Activated CD4-positive, alpha-beta T cell treated with anti-CD3 and anti-CD28 coated beads, Interleukin-2, amount 10 ng/mL, durations not matched to agents 7 days and 5 days (primary cell): ENCODE results near the gene SH2D1B. TPM values are rescaled to one million over a fixed set of nuclear protein-coding genes. Genes with fewer than 3 reads are reported as not detected.

Experiments
- CTCF ChIA-PET: fragments of 350-600 bp; sonication (Branson Sonifier 250); formaldehyde crosslinking; loops from one replicate; lab custom pipeline; 2021; ENCODE audit warnings: antibody characterized with exemption; lab: Charles Lee
- POLR2A ChIA-PET: fragments of 350-600 bp; sonication (Branson Sonifier 250); formaldehyde crosslinking; loops from one replicate; lab custom pipeline; 2021; ENCODE audit warnings: antibody characterized with exemption; lab: Charles Lee
- DNase-seq: peaks from one replicate; pipeline ENCODE4 v3.0.0-alpha.2; 2020
- H3K27ac Mint-ChIP-seq: one replicate; pipeline ENCODE4 v1.8.0; 2021; ENCODE audit warnings: mild to moderate bottlenecking, moderate library complexity, mixed read lengths
- H3K27me3 Mint-ChIP-seq: one replicate; pipeline ENCODE4 v1.8.0; 2021; ENCODE audit warnings: mixed read lengths
- H3K36me3 Mint-ChIP-seq: one replicate; pipeline ENCODE4 v1.8.0; 2021; ENCODE audit warnings: low read depth, mixed read lengths
- H3K4me1 Mint-ChIP-seq: one replicate; pipeline ENCODE4 v1.8.0; 2021; ENCODE audit warnings: mixed read lengths
- H3K4me3 Mint-ChIP-seq: one replicate; pipeline ENCODE4 v1.8.0; 2021; ENCODE audit warnings: mild to moderate bottlenecking, moderate library complexity, mixed read lengths
- H3K9me3 Mint-ChIP-seq: one replicate; pipeline ENCODE4 v1.8.0; 2021; ENCODE audit warnings: mixed read lengths
- total RNA-seq, 2 experiments: library from RNA; stranded (reverse); gene quantifications; one replicate each; pipeline ENCODE4 v1.2.3, GENCODE V29; 2021

The SH2D1B gene
- total RNA-seq, 2 experiments from 2014 or later, result not detected

GRCh38 chr1:162384116-162384515, 27.8 kb downstream of the SH2D1B start:
- no peaks in the 10 kb centered on the region for H3K4me1 Mint-ChIP-seq
- no peak for DNase-seq
- no peaks in the 10 kb centered on the region for H3K36me3 Mint-ChIP-seq
- H3K27me3 Mint-ChIP-seq, result no peaks in the 10 kb centered on the region
- ChIA-PET CTCF (interaction anchor here (0.8 kb wide), 1 partner anchor 28 kb away, joined by 3 read pairs; the partner anchor contains the start of gene SH2D1B), POLR2A (no interaction called here)
- H3K4me3 Mint-ChIP-seq, result no peak overlapping the region
- H3K9me3 Mint-ChIP-seq, result no peaks in the 10 kb centered on the region
- no peak overlapping the region for H3K27ac Mint-ChIP-seq

GRCh38 chr1:162383516-162383915, 28.4 kb downstream of the SH2D1B start:
- ChIA-PET POLR2A (no interaction called here), CTCF (interaction anchor here (0.8 kb wide), 1 partner anchor 29 kb away, joined by 3 read pairs; the partner anchor contains the start of gene SH2D1B)
- Mint-ChIP-seq H3K9me3 (no peaks in the 10 kb centered on the region), H3K4me1 (no peaks in the 10 kb centered on the region), H3K36me3 (no peaks in the 10 kb centered on the region), H3K27ac (no peak overlapping the region), H3K27me3 (no peaks in the 10 kb centered on the region), H3K4me3 (no peak overlapping the region)
- DNase-seq, result no peak

GRCh38 chr1:162383091-162383490, 28.8 kb downstream of the SH2D1B start:
- H3K27me3 Mint-ChIP-seq, result no peaks in the 10 kb centered on the region
- ChIA-PET POLR2A (interaction anchor here (0.6 kb wide), 1 partner anchor 514 kb away, joined by 3 read pairs; no protein-coding TSS in a partner anchor), CTCF (interaction anchor here (0.8 kb wide), 1 partner anchor 16 kb away, joined by 3 read pairs; no protein-coding TSS in a partner anchor)
- DNase-seq, result no peak
- H3K27ac Mint-ChIP-seq, result no peak overlapping the region
- H3K9me3 Mint-ChIP-seq, result no peaks in the 10 kb centered on the region
- no peaks in the 10 kb centered on the region for H3K36me3 Mint-ChIP-seq
- H3K4me3 Mint-ChIP-seq, result no peak overlapping the region
- H3K4me1 Mint-ChIP-seq, result no peaks in the 10 kb centered on the region

- ChIA-PET CTCF (interaction anchor here (0.8 to 1.1 kb wide), 2 partner anchors 17 to 27 kb away, joined by 3 read pairs; no protein-coding TSS in a partner anchor), POLR2A (no interaction called here)
- Mint-ChIP-seq H3K27ac (no peak overlapping the region), H3K9me3 (no peaks in the 10 kb centered on the region), H3K4me3 (no peak overlapping the region), H3K36me3 (no peaks in the 10 kb centered on the region), H3K4me1 (no peaks in the 10 kb centered on the region), H3K27me3 (no peaks in the 10 kb centered on the region)
- no peak for DNase-seq
Measured at GRCh38 chr1:162381941-162382750, 29.8 kb downstream of the SH2D1B start.

GRCh38 chr1:162381383-162381782, 30.6 kb downstream of the SH2D1B start, which contains the start of gene C1orf226:
C1orf226 (plus strand) TSS chr1:162381728; CDS start chr1:162381902, 174 bp downstream.
- POLR2A ChIA-PET, result no interaction called here
- DNase-seq, result no peak
- H3K4me3 Mint-ChIP-seq, result no peak within 1 kb of the TSS
- H3K27ac Mint-ChIP-seq, result no peak within 1 kb of the TSS
- H3K27me3 Mint-ChIP-seq, result no peaks in the 10 kb centered on the region
- CTCF ChIA-PET, result no interaction called here
- no peaks in the 10 kb centered on the region for H3K9me3 Mint-ChIP-seq
- no peaks in the 10 kb centered on the region for H3K36me3 Mint-ChIP-seq
- no peaks in the 10 kb centered on the region for H3K4me1 Mint-ChIP-seq

GRCh38 chr1:162380061-162380846, 31.7 kb downstream of the SH2D1B start:
- ChIA-PET POLR2A (no interaction called here), CTCF (interaction anchor here (1.1 kb wide), 1 partner anchor 75 kb away, joined by 3 read pairs; no protein-coding TSS in a partner anchor)
- no peaks in the 10 kb centered on the region for H3K27me3 Mint-ChIP-seq
- no peaks in the 10 kb centered on the region for H3K9me3 Mint-ChIP-seq
- H3K4me3 Mint-ChIP-seq, result no peak overlapping the region
- H3K27ac Mint-ChIP-seq, result no peak overlapping the region
- no peaks in the 10 kb centered on the region for H3K36me3 Mint-ChIP-seq
- no peaks in the 10 kb centered on the region for H3K4me1 Mint-ChIP-seq
- no peak for DNase-seq

- ChIA-PET CTCF (no interaction called here), POLR2A (no interaction called here)
- no peaks in the 10 kb centered on the region for H3K4me1 Mint-ChIP-seq
- no peaks in the 10 kb centered on the region for H3K36me3 Mint-ChIP-seq
- H3K4me3 Mint-ChIP-seq, result no peak within 1 kb of the TSS
- no peak within 1 kb of the TSS for H3K27ac Mint-ChIP-seq
- H3K9me3 Mint-ChIP-seq, result no peaks in the 10 kb centered on the region
- DNase-seq, result no peak
- no peaks in the 10 kb centered on the region for H3K27me3 Mint-ChIP-seq
Measured at GRCh38 chr1:162376691-162377090, 35.2 kb downstream of the SH2D1B start, which contains the start of gene SPATA46. SPATA46 (minus strand) TSS chr1:162376854; CDS start chr1:162376790, 64 bp downstream.

GRCh38 chr1:162375463-162375862, 36.5 kb downstream of the SH2D1B start:
- H3K27me3 Mint-ChIP-seq, result no peaks in the 10 kb centered on the region
- no peaks in the 10 kb centered on the region for H3K9me3 Mint-ChIP-seq
- H3K4me3 Mint-ChIP-seq, result no peak overlapping the region
- ChIA-PET CTCF (no interaction called here), POLR2A (no interaction called here)
- H3K27ac Mint-ChIP-seq, result no peak overlapping the region
- no peaks in the 10 kb centered on the region for H3K36me3 Mint-ChIP-seq
- H3K4me1 Mint-ChIP-seq, result no peaks in the 10 kb centered on the region
- no peak for DNase-seq

GRCh38 chr1:162374406-162374805, 37.5 kb downstream of the SH2D1B start:
- H3K4me1 Mint-ChIP-seq, result no peaks in the 10 kb centered on the region
- H3K9me3 Mint-ChIP-seq, result no peaks in the 10 kb centered on the region
- CTCF ChIA-PET, result no interaction called here
- POLR2A ChIA-PET, result no interaction called here
- no peak overlapping the region for H3K4me3 Mint-ChIP-seq
- H3K36me3 Mint-ChIP-seq, result no peaks in the 10 kb centered on the region
- DNase-seq, result no peak
- no peak overlapping the region for H3K27ac Mint-ChIP-seq
- H3K27me3 Mint-ChIP-seq, result no peaks in the 10 kb centered on the region

GRCh38 chr1:162373541-162374260, 38.2 kb downstream of the SH2D1B start:
- Mint-ChIP-seq H3K4me1 (no peaks in the 10 kb centered on the region), H3K27ac (no peak overlapping the region), H3K27me3 (no peaks in the 10 kb centered on the region), H3K36me3 (no peaks in the 10 kb centered on the region), H3K4me3 (no peak overlapping the region), H3K9me3 (no peaks in the 10 kb centered on the region)
- POLR2A ChIA-PET, result no interaction called here
- CTCF ChIA-PET, result no interaction called here
- no peak for DNase-seq

GRCh38 chr1:162373072-162373427, 38.9 kb downstream of the SH2D1B start:
- ChIA-PET POLR2A (no interaction called here), CTCF (no interaction called here)
- no peaks in the 10 kb centered on the region for H3K36me3 Mint-ChIP-seq
- H3K4me3 Mint-ChIP-seq, result no peak overlapping the region
- H3K4me1 Mint-ChIP-seq, result no peaks in the 10 kb centered on the region
- H3K27me3 Mint-ChIP-seq, result no peaks in the 10 kb centered on the region
- H3K9me3 Mint-ChIP-seq, result no peaks in the 10 kb centered on the region
- no peak overlapping the region for H3K27ac Mint-ChIP-seq
- no peak for DNase-seq

GRCh38 chr1:162372159-162373071, 39.5 kb downstream of the SH2D1B start:
- Mint-ChIP-seq H3K4me3 (no peak overlapping the region), H3K27ac (no peak overlapping the region), H3K9me3 (no peaks in the 10 kb centered on the region), H3K27me3 (no peaks in the 10 kb centered on the region), H3K4me1 (no peaks in the 10 kb centered on the region), H3K36me3 (no peaks in the 10 kb centered on the region)
- CTCF ChIA-PET, result no interaction called here
- DNase-seq, result no peak
- POLR2A ChIA-PET, result no interaction called here
